ENCODE data around the gene IL4R. TPM values are rescaled to one million over a fixed set of nuclear protein-coding genes. Genes with fewer than 3 reads are reported as not detected.

IL4R gene
- total and polyA plus RNA-seq, 2 of the 13 experiments (the other 11 are each of a cell fraction or from before 2014, with no cell fraction given), result 15.9 to 49.6 TPM

DNA sequence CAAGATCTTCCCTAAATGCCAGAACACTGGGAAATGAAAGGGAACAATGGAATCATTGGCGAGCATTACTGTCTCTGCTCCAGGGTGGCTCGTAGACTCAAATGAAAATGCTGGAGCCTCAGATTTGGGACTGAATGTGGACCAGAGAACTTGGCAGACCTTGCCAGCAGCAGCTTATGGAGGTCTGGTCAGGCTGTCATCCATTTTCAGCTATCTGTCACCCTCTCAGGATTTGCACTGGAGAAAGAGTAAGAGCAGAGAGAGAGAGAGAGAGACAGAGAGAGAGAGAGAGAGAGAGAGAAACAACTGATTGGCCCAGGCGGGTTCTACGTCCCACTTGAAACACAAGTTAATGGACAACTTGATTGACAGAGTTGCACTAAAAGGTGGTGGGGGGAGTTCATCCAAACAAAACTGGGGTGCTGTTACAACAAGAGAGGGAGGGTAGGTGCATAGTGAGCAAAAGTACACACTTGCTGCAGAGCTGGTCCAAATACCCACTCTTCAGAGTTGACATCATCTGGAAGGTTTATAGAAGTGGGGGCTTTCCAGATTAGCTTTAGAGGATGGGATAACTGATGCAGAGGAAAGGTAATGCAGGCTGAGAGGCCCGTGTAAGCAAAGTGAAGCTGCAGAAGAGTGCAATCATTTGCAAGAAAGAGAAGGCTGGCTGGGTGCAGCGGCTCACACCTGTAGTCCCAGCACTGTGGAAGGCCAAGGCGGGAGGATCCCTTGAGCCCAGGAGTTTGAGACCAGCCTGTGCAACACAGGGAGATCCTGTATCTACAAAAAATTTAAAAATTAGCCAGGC lies 28.7 kb upstream of the IL4R start (continued):
- no peak for TF ChIP-seq FOXP1 (IDR thresholded peaks at IDR 0.05)
- peak; percentile 27; the same call in 1 of the 2 replicates for TF ChIP-seq FOXP1 (CRISPR knock-in tag; IDR thresholded peaks at IDR 0.05)
- TF ChIP-seq, protein P1, sequence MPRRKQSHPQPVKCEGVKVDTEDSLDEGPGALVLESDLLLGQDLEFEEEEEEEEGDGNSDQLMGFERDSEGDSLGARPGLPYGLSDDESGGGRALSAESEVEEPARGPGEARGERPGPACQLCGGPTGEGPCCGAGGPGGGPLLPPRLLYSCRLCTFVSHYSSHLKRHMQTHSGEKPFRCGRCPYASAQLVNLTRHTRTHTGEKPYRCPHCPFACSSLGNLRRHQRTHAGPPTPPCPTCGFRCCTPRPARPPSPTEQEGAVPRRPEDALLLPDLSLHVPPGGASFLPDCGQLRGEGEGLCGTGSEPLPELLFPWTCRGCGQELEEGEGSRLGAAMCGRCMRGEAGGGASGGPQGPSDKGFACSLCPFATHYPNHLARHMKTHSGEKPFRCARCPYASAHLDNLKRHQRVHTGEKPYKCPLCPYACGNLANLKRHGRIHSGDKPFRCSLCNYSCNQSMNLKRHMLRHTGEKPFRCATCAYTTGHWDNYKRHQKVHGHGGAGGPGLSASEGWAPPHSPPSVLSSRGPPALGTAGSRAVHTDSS (CRISPR knock-in tag; conservative IDR thresholded peaks at IDR 0.05), result no peak
- peak; percentile 87; the same call in 1 of the 2 replicates for TF ChIP-seq ZNF572 (CRISPR knock-in tag; IDR thresholded peaks at IDR 0.05)
- TF ChIP-seq NFYC (CRISPR knock-in tag; IDR thresholded peaks at IDR 0.05), result peak; percentile 62
- 0 out of 2 replicates have a peak, but pooled peaks have one; percentile 22 for TF ChIP-seq MIER3 (CRISPR knock-in tag; IDR thresholded peaks at IDR 0.05; ENCODE audit: borderline replicate concordance)
- TF ChIP-seq ATAD3A (CRISPR knock-in tag; IDR thresholded peaks at IDR 0.05), result no peak
- 0 out of 2 replicates have a peak, but pooled peaks have one; percentile 4 for TF ChIP-seq SOX5 (CRISPR knock-in tag; IDR thresholded peaks at IDR 0.05; ENCODE audit: borderline replicate concordance)
- no peak for TF ChIP-seq ZNF367 (CRISPR knock-in tag; IDR thresholded peaks at IDR 0.05; ENCODE audit: borderline replicate concordance)
- TF ChIP-seq ZNF709 (CRISPR knock-in tag; IDR thresholded peaks at IDR 0.05), result 0 out of 2 replicates have a peak, but pooled peaks have one; percentile 34
- TF ChIP-seq POGZ (CRISPR knock-in tag; IDR thresholded peaks at IDR 0.05), result 0 out of 2 replicates have a peak, but pooled peaks have one; percentile 14
- TF ChIP-seq, protein P2, sequence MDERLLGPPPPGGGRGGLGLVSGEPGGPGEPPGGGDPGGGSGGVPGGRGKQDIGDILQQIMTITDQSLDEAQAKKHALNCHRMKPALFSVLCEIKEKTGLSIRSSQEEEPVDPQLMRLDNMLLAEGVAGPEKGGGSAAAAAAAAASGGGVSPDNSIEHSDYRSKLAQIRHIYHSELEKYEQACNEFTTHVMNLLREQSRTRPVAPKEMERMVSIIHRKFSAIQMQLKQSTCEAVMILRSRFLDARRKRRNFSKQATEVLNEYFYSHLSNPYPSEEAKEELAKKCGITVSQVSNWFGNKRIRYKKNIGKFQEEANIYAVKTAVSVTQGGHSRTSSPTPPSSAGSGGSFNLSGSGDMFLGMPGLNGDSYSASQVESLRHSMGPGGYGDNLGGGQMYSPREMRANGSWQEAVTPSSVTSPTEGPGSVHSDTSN (CRISPR knock-in tag; IDR thresholded peaks at IDR 0.05), result peak; percentile 73
- 0 out of 2 replicates have a peak, but pooled peaks have one; percentile 26 for TF ChIP-seq ZNF317 (CRISPR knock-in tag; IDR thresholded peaks at IDR 0.05)
- TF ChIP-seq, protein P3, sequence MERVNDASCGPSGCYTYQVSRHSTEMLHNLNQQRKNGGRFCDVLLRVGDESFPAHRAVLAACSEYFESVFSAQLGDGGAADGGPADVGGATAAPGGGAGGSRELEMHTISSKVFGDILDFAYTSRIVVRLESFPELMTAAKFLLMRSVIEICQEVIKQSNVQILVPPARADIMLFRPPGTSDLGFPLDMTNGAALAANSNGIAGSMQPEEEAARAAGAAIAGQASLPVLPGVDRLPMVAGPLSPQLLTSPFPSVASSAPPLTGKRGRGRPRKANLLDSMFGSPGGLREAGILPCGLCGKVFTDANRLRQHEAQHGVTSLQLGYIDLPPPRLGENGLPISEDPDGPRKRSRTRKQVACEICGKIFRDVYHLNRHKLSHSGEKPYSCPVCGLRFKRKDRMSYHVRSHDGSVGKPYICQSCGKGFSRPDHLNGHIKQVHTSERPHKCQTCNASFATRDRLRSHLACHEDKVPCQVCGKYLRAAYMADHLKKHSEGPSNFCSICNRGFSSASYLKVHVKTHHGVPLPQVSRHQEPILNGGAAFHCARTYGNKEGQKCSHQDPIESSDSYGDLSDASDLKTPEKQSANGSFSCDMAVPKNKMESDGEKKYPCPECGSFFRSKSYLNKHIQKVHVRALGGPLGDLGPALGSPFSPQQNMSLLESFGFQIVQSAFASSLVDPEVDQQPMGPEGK (CRISPR knock-in tag; IDR thresholded peaks at IDR 0.05), result peak; percentile 37; the same call in 1 of the 2 replicates
- TF ChIP-seq ZNF616 (CRISPR knock-in tag; IDR thresholded peaks at IDR 0.05; ENCODE audit: low read depth), result no peak
- TF ChIP-seq GTF2F1 (IDR thresholded peaks at IDR 0.05; ENCODE audit: low read length), result no peak
- peak; percentile 3; the same call in 1 of the 2 replicates for TF ChIP-seq HMG20B (CRISPR knock-in tag; conservative IDR thresholded peaks at IDR 0.05)
- TF ChIP-seq SALL1 (CRISPR knock-in tag; IDR thresholded peaks at IDR 0.05), result peak; percentile 32; the same call in 1 of the 2 replicates
- TF ChIP-seq, protein P4, sequence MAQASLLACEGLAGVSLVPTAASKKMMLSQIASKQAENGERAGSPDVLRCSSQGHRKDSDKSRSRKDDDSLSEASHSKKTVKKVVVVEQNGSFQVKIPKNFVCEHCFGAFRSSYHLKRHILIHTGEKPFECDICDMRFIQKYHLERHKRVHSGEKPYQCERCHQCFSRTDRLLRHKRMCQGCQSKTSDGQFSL (CRISPR knock-in tag; IDR thresholded peaks at IDR 0.05), result no peak
- TF ChIP-seq DMAP1 (CRISPR knock-in tag; IDR thresholded peaks at IDR 0.05), result no peak
- no peak for TF ChIP-seq SOX6 (IDR thresholded peaks at IDR 0.05)
- TF ChIP-seq SOX6 (CRISPR knock-in tag; IDR thresholded peaks at IDR 0.05), result peak; percentile 47; the same call in 1 of the 2 replicates
- TF ChIP-seq KMT2B (CRISPR knock-in tag; IDR thresholded peaks at IDR 0.05), result peak; percentile 30; the same call in 1 of the 2 replicates
- TF ChIP-seq ZNF607 (CRISPR knock-in tag; IDR thresholded peaks at IDR 0.05; ENCODE audit: borderline replicate concordance), result 0 out of 2 replicates have a peak, but pooled peaks have one; percentile 22
- TF ChIP-seq ZNF720 (CRISPR knock-in tag; IDR thresholded peaks at IDR 0.05), result no peak
- peak; percentile 47; the same call in 1 of the 2 replicates for TF ChIP-seq ZNF792 (CRISPR knock-in tag; IDR thresholded peaks at IDR 0.05)
- 0 out of 2 replicates have a peak, but pooled peaks have one; percentile 6 for TF ChIP-seq BCL6 (CRISPR knock-in tag; IDR thresholded peaks at IDR 0.05)
- TF ChIP-seq ETV5 (CRISPR knock-in tag; IDR thresholded peaks at IDR 0.05; ENCODE audit: borderline replicate concordance), result 0 out of 2 replicates have a peak, but pooled peaks have one; percentile 10
- peak; percentile 33; the same call in 1 of the 2 replicates for TF ChIP-seq MED1 (CRISPR knock-in tag; IDR thresholded peaks at IDR 0.05)

Measured in HepG2 (cell line).